ENCODE data around the gene ADK.

Gene ADK

GRCh38 chr10:74743401-74743800, 592.4 kb downstream of the ADK start:
- Histone ChIP-seq H3K27me3 (ENCODE audit: low read depth, low read length) (no peaks in the 10 kb centered on the region), H3K4me1 (ENCODE audit: low read length) (no peaks in the 10 kb centered on the region), H3K27ac (ENCODE audit: low read length) (no peak overlapping the region), H3K79me2 (ENCODE audit: low read length) (no peaks in the 10 kb centered on the region), H3K4me3 (ENCODE audit: low read length) (no peak overlapping the region), H4K20me1 (ENCODE audit: insufficient read depth, low read length) (no peaks in the 10 kb centered on the region), H3K9ac (ENCODE audit: low read length) (no peak overlapping the region), H3K36me3 (replicated peaks; ENCODE audit: low read depth, low read length) (no peaks in the 10 kb centered on the region), H2AFZ (ENCODE audit: low read depth, low read length) (no peak overlapping the region), H3K4me2 (ENCODE audit: low read length) (no peak overlapping the region), H3K9me3 (ENCODE audit: insufficient read depth, low read length) (no peaks in the 10 kb centered on the region)
- TF ChIP-seq EZH2phosphoT487 (IDR thresholded peaks at IDR 0.05; ENCODE audit: low read depth) = no peak

- H3K27me3 ChIP-seq (ENCODE audit: low read depth, low read length) = no peaks in the 10 kb centered on the region
- peaks cover 3% of the 10 kb centered on the region for H3K4me1 ChIP-seq (ENCODE audit: low read length)
- no peak overlapping the region for H3K27ac ChIP-seq (ENCODE audit: low read length)
- H3K4me3 ChIP-seq (ENCODE audit: low read length) = no peak overlapping the region
- H2AFZ ChIP-seq (ENCODE audit: low read depth, low read length) = no peak overlapping the region
- H3K9ac ChIP-seq (ENCODE audit: low read length) = no peak overlapping the region
- H4K20me1 ChIP-seq (ENCODE audit: insufficient read depth, low read length) = no peaks in the 10 kb centered on the region
- TF ChIP-seq, protein P1, sequence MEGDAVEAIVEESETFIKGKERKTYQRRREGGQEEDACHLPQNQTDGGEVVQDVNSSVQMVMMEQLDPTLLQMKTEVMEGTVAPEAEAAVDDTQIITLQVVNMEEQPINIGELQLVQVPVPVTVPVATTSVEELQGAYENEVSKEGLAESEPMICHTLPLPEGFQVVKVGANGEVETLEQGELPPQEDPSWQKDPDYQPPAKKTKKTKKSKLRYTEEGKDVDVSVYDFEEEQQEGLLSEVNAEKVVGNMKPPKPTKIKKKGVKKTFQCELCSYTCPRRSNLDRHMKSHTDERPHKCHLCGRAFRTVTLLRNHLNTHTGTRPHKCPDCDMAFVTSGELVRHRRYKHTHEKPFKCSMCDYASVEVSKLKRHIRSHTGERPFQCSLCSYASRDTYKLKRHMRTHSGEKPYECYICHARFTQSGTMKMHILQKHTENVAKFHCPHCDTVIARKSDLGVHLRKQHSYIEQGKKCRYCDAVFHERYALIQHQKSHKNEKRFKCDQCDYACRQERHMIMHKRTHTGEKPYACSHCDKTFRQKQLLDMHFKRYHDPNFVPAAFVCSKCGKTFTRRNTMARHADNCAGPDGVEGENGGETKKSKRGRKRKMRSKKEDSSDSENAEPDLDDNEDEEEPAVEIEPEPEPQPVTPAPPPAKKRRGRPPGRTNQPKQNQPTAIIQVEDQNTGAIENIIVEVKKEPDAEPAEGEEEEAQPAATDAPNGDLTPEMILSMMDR (IDR thresholded peaks at IDR 0.05; ENCODE audit: low read depth, low read length) = no peak
- no peak for TF ChIP-seq EZH2phosphoT487 (IDR thresholded peaks at IDR 0.05; ENCODE audit: low read depth)
- H3K36me3 ChIP-seq (replicated peaks; ENCODE audit: low read depth, low read length) = no peaks in the 10 kb centered on the region
- H3K79me2 ChIP-seq (ENCODE audit: low read length) = no peaks in the 10 kb centered on the region
- no peaks in the 10 kb centered on the region for H3K9me3 ChIP-seq (ENCODE audit: insufficient read depth, low read length)
- H3K4me2 ChIP-seq (ENCODE audit: low read length) = no peak overlapping the region
Measured at GRCh38 chr10:74745449-74745848, 594.4 kb downstream of the ADK start.

- Histone ChIP-seq H3K27ac (ENCODE audit: low read length) (no peak overlapping the region), H3K9me3 (ENCODE audit: insufficient read depth, low read length) (no peaks in the 10 kb centered on the region), H2AFZ (ENCODE audit: low read depth, low read length) (no peak overlapping the region)
Measured at GRCh38 chr10:74746813-74747212, 595.8 kb downstream of the ADK start.

GRCh38 chr10:74748468-74749031, 597.5 kb downstream of the ADK start:
- no peak overlapping the region for H3K4me3 ChIP-seq (ENCODE audit: low read length)
- H3K27me3 ChIP-seq (ENCODE audit: low read depth, low read length) = no peaks in the 10 kb centered on the region
- H3K27ac ChIP-seq (ENCODE audit: low read length) = no peak overlapping the region
- H3K9ac ChIP-seq (ENCODE audit: low read length) = no peak overlapping the region
- no peaks in the 10 kb centered on the region for H3K79me2 ChIP-seq (ENCODE audit: low read length)
- H2AFZ ChIP-seq (ENCODE audit: low read depth, low read length) = no peak overlapping the region
- no peaks in the 10 kb centered on the region for H3K36me3 ChIP-seq (replicated peaks; ENCODE audit: low read depth, low read length)
- TF ChIP-seq, protein P1 (IDR thresholded peaks at IDR 0.05; ENCODE audit: low read depth, low read length) = no peak
- TF ChIP-seq EZH2phosphoT487 (IDR thresholded peaks at IDR 0.05; ENCODE audit: low read depth) = no peak
- no peaks in the 10 kb centered on the region for H4K20me1 ChIP-seq (ENCODE audit: insufficient read depth, low read length)
- H3K4me1 ChIP-seq (ENCODE audit: low read length) = peaks cover 10% of the 10 kb centered on the region
- H3K9me3 ChIP-seq (ENCODE audit: insufficient read depth, low read length) = no peaks in the 10 kb centered on the region
- no peak overlapping the region for H3K4me2 ChIP-seq (ENCODE audit: low read length)

More at GRCh38 chr10:74746813-74747212, 595.8 kb downstream of the ADK start:
- Histone ChIP-seq H3K27me3 (ENCODE audit: low read depth, low read length) (no peaks in the 10 kb centered on the region), H3K79me2 (ENCODE audit: low read length) (no peaks in the 10 kb centered on the region), H4K20me1 (ENCODE audit: insufficient read depth, low read length) (no peaks in the 10 kb centered on the region), H3K36me3 (replicated peaks; ENCODE audit: low read depth, low read length) (no peaks in the 10 kb centered on the region), H3K9ac (ENCODE audit: low read length) (no peak overlapping the region), H3K4me1 (ENCODE audit: low read length) (peaks cover 10% of the 10 kb centered on the region), H3K4me3 (ENCODE audit: low read length) (no peak overlapping the region), H3K4me2 (ENCODE audit: low read length) (no peak overlapping the region)
- TF ChIP-seq EZH2phosphoT487 (IDR thresholded peaks at IDR 0.05; ENCODE audit: low read depth) = no peak
- TF ChIP-seq, protein P1 (IDR thresholded peaks at IDR 0.05; ENCODE audit: low read depth, low read length) = no peak

Data from OCI-LY3 (cell line).